SIG-M5 treated with dmso at 0.1 percent for 504 hours (cell line): ENCODE data around the gene SLC22A3.
"Not testable (repeated sequence)": the region's sequence is repeated elsewhere in the genome, so short reads cannot be mapped to it uniquely, and the experiment has no call there.

Source experiments
- DNase-seq: peaks from one replicate; lab custom pipeline; 2025; ENCODE audit not compliant: unreplicated experiment; lab: John Stamatoyannopoulos, UW

Gene SLC22A3

DNA sequence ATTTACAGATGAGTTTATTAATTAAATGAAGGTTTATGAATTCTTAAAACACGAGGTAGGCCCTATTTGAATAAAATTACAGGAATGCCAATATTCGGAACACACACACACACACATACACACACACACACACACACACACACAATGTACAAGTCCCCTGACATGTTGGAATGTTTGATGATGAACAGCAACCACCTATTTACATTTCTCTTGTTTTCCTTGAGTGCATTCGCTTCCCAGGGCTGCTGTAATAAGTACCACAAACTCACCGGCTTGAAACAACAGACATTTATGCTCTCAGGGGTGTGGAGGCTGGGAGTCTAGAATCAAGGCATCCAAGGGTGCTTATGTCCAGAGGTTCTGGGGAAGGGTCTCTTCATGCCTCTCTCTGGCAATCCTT, 90.3 kb downstream of the SLC22A3 start:
- DNase-seq: no peak

DNA sequence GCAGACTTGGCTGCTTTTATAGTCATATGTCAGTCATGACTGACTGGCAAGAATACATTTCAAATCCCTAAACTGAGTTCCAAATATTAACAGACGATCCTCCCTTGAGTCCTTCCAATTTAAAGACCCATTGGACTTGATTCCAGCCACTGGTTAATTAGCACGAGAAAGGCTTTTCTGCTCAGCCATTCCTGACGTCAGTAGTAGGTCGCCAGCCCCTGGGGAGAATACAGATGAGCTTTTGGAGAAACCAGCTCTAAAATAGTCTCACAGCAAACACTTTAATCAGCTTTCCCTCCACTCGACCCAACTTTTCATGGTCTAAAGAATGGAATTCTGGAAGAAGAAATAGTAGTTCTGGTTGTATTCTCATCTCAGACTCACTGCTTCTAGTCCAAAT, 91.6 kb downstream of the SLC22A3 start:
- DNase-seq: no peak

- no peak for DNase-seq
These were observed 94.0 kb downstream of the SLC22A3 start for GRCh38 chr6:160442151-160442550.

DNA sequence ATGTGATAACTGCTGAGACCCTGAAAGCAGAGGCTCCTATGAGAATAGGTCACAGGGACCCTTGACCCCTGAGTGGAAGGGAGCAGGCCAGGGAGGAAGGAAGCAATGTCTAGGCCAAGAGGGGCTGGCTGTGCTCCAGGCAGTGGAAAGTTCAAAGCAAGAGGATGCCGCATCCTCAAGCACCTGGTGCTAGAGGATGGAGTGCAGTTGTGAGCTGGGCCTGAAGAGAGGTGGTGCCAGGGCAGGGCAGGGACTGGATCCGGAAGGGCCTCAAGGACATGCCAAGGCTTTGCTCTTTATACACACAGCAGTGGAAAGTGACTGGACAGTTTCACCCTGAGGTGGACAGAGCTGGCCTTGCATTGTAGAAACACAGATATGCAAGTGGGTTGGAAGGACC, 97.0 kb downstream of the SLC22A3 start:
- no peak for DNase-seq

- DNase-seq: no peak
These were observed 99.2 kb downstream of the SLC22A3 start for GRCh38 chr6:160447350-160447749.

GRCh38 chr6:160449787-160450186, 101.6 kb downstream of the SLC22A3 start:
- DNase-seq: not testable (repeated sequence)

DNA sequence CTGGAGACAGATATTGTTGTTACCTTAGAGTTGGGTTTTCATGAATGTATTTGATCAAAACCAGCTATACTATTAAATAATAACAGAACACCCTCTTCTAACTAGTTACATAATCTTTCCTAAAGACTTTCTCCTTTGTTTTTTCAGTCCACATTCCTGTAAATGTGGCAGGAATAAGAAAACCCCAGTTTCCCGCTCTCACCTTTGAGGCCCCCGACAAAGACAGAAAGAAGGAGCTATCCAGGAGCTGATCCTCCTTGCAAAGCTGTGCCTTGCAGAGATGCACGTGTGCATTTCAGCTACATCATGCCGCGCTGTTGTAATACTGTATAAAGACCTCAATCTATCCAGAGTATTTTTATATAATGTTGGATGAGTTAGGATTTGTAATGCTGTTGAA, 102.7 kb downstream of the SLC22A3 start:
- DNase-seq: no peak

DNA sequence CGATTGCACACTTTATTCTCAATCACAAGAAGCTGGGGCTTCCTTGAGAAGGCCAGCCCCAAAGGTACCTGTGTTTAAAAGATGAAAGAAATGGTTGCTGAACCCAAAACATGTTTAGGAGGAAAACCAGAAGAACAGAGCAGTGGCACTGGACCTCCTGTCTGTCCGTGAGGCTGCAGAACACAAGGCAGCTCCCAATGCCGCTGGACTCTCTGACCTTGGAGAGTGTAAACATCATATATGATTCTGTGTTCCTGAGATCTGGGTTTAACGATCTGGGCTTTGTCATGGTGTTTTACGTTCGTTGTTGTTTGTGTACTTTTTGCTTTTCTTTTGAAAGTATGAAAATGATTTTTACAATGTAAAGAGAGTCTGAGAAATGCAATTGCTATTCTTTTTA, 106.1 kb downstream of the SLC22A3 start:
- no peak for DNase-seq

DNA sequence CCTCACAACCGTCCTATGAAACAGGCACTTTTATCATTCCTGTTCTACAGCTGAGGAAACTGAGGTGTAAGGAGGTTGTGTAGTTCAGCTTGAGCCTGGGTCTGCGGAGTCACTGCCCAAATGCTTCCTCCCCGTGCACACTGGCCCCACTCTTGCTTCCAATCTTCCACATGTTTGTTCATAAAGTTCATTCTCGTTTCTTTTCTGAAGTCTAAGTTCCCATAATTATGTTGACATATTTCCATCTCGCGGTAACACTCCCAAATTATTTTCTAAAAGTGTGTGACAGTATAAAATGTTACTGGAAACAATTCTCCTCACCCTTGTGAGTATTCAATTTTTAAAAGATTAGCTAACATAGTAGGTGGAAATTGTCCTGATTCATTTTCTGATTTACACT, 106.9 kb downstream of the SLC22A3 start:
- DNase-seq: no peak

DNA sequence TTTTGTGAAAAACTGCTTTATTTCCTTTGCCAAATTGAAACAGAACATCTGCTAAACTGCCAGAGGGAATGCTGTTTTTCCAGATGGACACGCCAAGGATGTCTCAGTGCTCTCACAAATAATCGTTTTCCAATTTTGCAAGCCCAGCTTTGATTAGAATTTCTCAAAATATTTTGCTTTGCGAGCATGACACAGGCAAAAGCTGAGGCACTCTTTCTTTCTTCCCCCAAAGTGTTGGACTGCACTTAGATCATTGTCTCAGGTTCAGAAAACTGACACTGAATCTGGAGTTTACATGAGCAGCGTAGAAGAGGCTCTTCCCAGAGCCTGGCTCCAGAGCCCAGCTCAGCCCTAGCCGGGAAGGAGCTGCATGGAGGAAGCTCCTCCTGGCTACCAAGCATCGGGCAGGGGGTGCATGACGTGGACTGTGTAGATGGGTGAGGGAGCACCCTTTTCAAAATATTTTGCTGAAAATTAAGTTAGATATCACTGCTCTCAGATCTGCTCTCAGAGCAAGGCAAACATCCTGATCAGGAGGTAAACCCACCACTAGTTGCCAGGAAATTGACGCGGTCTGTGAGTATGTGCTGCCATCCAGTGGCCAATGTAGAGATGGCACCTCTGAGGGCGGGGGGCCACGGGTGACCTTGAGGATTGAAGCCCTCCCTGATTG, 107.5 kb downstream of the SLC22A3 start:
- DNase-seq: peak; percentile 36

GRCh38 chr6:160456214-160456546, 108.0 kb downstream of the SLC22A3 start:
- no peak for DNase-seq

DNA sequence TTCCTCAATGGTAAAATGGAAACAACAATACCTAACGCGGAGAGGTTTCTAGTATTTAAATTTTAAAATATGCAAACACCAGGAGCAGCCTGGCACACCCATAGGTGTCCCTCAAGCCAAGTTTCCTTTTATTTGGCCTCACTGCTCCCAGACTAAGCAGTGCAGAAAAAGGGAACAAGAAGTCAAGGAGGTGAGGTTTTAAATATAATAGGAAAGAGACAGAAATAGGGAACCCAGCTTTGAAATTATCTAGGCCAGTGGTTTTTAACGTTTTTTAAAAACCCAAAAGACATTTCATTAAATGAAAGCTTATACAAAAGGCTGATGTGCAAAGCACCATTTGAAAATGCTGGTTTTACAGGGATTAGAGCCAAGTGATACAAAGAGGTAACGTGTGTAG, 109.6 kb downstream of the SLC22A3 start:
- DNase-seq: peak; percentile 47

GRCh38 chr6:160461641-160462040, 113.5 kb downstream of the SLC22A3 start:
- no peak for DNase-seq

GRCh38 chr6:160462116-160462515, 113.9 kb downstream of the SLC22A3 start:
- DNase-seq: no peak

DNA sequence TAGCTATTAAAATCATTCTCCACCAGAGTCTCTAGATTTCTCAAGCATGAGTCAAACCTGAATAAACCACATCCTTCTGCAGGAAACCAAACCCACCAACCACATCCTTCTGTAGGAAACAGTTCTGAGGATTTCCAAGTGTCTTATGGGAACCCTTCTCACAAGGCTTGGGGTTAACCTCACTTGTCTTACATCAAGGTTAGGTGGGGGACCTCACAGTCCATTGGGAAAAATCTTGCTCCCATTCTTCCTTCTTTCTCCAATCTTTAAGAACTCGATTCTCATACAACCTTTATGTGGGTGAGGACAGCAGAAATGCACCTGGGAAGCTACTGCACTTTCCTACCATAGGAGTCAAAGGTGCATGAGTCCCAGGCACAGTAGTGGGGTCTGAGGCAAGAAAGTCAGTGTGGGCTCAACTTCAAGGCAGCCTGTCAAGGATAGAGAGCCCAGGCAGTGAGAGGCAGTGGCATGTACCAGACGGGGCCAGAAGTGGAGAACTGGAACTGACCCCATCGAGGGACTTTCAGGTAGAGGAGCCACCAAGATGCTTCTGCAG, 114.5 kb downstream of the SLC22A3 start:
- peak; percentile 79 for DNase-seq

DNA sequence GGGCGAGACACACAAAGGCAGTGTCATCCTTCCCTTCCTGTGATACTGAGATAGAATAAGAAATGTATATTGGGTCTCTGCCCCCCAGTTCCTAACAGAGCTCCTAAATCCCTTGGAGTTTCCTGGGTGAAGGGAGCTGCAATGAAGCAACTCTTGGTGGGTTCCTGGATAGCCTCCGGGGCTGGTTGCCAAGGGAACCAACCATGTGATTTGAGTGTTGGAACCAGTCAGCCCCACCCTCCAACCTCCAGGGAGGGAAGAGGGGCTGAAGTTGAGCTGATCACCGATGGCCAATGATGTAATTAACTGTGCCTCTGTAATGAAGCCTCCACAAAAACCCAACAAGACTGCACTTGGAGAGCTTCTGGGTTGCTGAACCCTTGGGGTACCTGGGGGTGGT, 116.6 kb downstream of the SLC22A3 start:
- DNase-seq: no peak

GRCh38 chr6:160467261-160467871, 119.2 kb downstream of the SLC22A3 start:
- DNase-seq: not testable (repeated sequence)

DNA sequence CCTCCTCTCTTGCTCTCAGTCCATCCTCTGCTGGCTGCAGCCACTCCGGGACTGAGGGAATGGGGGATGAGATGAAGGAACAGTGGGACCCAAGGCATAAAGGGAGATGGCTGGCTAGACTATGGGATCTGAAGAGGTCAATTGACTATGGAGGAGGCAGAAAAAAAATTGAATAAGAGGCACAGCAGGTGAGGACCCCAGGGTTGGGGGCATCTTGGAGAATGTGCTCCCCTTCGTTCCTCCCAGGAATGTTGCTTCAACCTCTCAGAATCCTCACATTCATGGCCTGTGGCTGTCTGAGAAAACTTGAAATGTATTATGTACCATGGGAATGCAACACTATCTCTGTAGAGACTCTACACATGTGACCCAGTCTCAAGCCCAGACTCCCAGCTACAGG, 121.0 kb downstream of the SLC22A3 start:
- DNase-seq: no peak

DNA sequence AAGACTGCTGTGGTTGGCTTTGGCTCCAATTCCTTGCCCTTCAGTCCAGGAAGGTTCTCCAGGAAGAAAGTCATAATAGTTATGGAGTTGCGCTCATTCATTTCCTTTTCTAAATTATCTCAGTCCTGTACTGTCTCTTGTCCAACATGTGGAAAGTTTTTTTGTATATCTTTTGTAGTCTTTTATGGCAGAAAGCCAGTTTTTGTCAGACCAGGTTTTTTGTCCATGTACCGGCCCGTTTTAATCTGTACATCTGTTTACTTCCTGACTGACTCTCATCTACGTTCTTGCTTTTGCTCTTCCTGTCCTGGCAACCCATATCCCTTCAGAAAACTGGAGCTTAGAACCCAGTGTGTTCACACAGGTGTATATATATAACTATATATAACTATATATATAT, 127.9 kb downstream of the SLC22A3 start:
- DNase-seq: not testable (repeated sequence)

GRCh38 chr6:160477072-160477471, 128.9 kb downstream of the SLC22A3 start:
- not testable (repeated sequence) for DNase-seq

GRCh38 chr6:160477901-160478300, 129.7 kb downstream of the SLC22A3 start:
- no peak for DNase-seq

DNA sequence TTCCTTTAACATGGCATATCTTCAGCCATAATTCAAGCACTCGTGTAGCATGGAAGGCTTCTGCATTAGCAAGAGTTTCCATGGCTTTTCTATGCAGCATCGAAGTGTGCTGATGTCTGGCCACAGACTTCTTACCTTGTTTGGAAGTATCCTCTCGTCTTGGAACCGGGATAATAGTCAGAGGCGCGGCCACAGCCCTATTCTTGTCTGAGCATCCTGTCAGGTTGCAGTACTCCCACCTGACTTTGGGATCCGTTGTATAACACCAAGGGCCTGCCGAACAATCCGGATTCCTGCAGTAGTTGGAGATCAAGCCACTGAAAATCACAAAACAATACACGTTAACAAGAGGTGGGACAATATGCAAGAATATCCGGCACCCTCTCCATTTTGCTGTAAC, 138.9 kb downstream of the SLC22A3 start:
- no peak for DNase-seq

DNA sequence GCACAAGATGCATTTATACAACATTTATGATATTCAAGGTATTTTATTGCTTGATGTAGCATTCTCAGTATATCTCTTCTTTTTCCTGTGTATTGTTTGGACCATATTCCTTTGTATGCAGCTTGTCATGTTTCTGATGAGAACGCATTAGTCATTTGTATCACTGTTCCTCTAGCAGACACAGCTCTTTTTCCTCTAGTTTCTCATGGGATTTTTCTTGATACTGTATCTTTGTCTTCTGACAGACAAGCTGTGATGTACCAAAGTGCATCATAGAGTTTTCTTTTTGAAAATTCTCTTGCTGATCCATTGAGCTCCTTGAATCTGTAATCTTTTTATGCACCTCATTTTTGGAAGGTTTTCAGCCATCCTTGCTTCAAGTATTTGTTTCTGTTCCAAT, 140.9 kb downstream of the SLC22A3 start:
- DNase-seq: no peak
